ENCODE measurements around the gene RGS17.

Gene RGS17

GRCh38 chr6:152981989-152982903, 148.8 kb downstream of the RGS17 start:
- TF ChIP-seq PATZ1 (CRISPR knock-in tag; IDR thresholded peaks at IDR 0.05; ENCODE audit: borderline replicate concordance), result no peak

GRCh38 chr6:152981219-152981618, 149.9 kb downstream of the RGS17 start:
- no peak for TF ChIP-seq OSR1 (CRISPR knock-in tag; IDR thresholded peaks at IDR 0.05)
- no peak for TF ChIP-seq ISL1 (CRISPR knock-in tag; IDR thresholded peaks at IDR 0.05)
- TF ChIP-seq ZNF8 (CRISPR knock-in tag; IDR thresholded peaks at IDR 0.05), result no peak
- no peak for TF ChIP-seq ZNF565 (CRISPR knock-in tag; conservative IDR thresholded peaks at IDR 0.05; ENCODE audit: low read depth)
- no peak for TF ChIP-seq ZFP30 (CRISPR knock-in tag; IDR thresholded peaks at IDR 0.05)
- TF ChIP-seq ESRRG (CRISPR knock-in tag; IDR thresholded peaks at IDR 0.05), result no peak
- TF ChIP-seq TOX (CRISPR knock-in tag; IDR thresholded peaks at IDR 0.05; ENCODE audit: borderline replicate concordance), result no peak
- TF ChIP-seq PATZ1 (CRISPR knock-in tag; IDR thresholded peaks at IDR 0.05; ENCODE audit: borderline replicate concordance), result no peak
- TF ChIP-seq PPARA (CRISPR knock-in tag; IDR thresholded peaks at IDR 0.05; ENCODE audit: borderline replicate concordance), result no peak
- TF ChIP-seq CSDC2 (CRISPR knock-in tag; IDR thresholded peaks at IDR 0.05), result no peak
- no peak for TF ChIP-seq TCF4 (CRISPR knock-in tag; IDR thresholded peaks at IDR 0.05; ENCODE audit: borderline replicate concordance)
- no peak for TF ChIP-seq SNAI2 (CRISPR knock-in tag; IDR thresholded peaks at IDR 0.05)
- no peak for TF ChIP-seq ARNTL (CRISPR knock-in tag; IDR thresholded peaks at IDR 0.05; ENCODE audit: borderline replicate concordance, low read depth)
- ATAC-seq, result no peak

More at GRCh38 chr6:152981989-152982903, 148.8 kb downstream of the RGS17 start:
- ATAC-seq, result no peak; the same call in 2 of the 3 replicates

GRCh38 chr6:152980656-152981055, 150.4 kb downstream of the RGS17 start:
- no peak for ATAC-seq
- TF ChIP-seq ZNF70 (CRISPR knock-in tag; IDR thresholded peaks at IDR 0.05) (no peak), TCF4 (CRISPR knock-in tag; IDR thresholded peaks at IDR 0.05; ENCODE audit: borderline replicate concordance) (no peak), TOX (CRISPR knock-in tag; IDR thresholded peaks at IDR 0.05; ENCODE audit: borderline replicate concordance) (no peak), ZNF8 (CRISPR knock-in tag; IDR thresholded peaks at IDR 0.05) (no peak), OSR1 (CRISPR knock-in tag; IDR thresholded peaks at IDR 0.05) (no peak), BACH2 (CRISPR knock-in tag; IDR thresholded peaks at IDR 0.05; ENCODE audit: borderline replicate concordance) (no peak), TSHZ2 (CRISPR knock-in tag; IDR thresholded peaks at IDR 0.05) (no peak), PATZ1 (CRISPR knock-in tag; IDR thresholded peaks at IDR 0.05; ENCODE audit: borderline replicate concordance) (no peak)
- TF ChIP-seq, protein P1, sequence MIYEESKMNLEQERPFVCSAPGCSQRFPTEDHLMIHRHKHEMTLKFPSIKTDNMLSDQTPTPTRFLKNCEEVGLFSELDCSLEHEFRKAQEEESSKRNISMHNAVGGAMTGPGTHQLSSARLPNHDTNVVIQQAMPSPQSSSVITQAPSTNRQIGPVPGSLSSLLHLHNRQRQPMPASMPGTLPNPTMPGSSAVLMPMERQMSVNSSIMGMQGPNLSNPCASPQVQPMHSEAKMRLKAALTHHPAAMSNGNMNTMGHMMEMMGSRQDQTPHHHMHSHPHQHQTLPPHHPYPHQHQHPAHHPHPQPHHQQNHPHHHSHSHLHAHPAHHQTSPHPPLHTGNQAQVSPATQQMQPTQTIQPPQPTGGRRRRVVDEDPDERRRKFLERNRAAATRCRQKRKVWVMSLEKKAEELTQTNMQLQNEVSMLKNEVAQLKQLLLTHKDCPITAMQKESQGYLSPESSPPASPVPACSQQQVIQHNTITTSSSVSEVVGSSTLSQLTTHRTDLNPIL (CRISPR knock-in tag; IDR thresholded peaks at IDR 0.05; ENCODE audit: low read depth), result no peak
- TF ChIP-seq, protein P2, sequence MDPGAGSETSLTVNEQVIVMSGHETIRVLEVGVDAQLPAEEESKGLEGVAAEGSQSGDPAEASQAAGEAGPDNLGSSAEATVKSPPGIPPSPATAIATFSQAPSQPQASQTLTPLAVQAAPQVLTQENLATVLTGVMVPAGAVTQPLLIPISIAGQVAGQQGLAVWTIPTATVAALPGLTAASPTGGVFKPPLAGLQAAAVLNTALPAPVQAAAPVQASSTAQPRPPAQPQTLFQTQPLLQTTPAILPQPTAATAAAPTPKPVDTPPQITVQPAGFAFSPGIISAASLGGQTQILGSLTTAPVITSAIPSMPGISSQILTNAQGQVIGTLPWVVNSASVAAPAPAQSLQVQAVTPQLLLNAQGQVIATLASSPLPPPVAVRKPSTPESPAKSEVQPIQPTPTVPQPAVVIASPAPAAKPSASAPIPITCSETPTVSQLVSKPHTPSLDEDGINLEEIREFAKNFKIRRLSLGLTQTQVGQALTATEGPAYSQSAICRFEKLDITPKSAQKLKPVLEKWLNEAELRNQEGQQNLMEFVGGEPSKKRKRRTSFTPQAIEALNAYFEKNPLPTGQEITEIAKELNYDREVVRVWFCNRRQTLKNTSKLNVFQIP (CRISPR knock-in tag; IDR thresholded peaks at IDR 0.05; ENCODE audit: borderline replicate concordance, low read depth), result no peak

Data from SK-N-SH treated with all-trans-retinoic acid at 6 μM for 48 hours (cell line).